Fibroblast of the conjunctiva (primary cell): ENCODE results near the gene RYR2.

Source experiments
- DNase-seq: peaks from one replicate; pipeline ENCODE4 v3.0.0-alpha.2; 2010; ENCODE audit warnings: low read depth

Gene RYR2

DNA sequence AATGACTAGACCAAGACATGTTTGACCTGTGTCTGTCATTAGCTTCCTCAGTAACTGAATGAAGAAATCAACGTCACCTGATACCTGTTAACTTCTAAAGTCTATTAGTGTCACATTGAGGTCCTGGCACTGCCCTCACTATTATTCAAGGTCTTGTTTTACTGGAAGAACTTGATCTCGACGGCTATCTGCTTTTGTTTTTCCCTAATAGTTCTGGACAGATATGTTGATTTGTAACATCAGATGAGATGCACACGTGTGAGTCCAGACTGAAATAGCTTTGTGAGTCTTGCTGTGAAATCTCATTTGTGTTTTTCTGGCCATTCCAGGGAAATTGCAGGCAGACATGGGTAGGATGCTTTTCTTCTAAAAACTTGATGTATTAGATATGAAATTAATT lies 159.2 kb downstream of the RYR2 start:
- DNase-seq: no peak

DNA sequence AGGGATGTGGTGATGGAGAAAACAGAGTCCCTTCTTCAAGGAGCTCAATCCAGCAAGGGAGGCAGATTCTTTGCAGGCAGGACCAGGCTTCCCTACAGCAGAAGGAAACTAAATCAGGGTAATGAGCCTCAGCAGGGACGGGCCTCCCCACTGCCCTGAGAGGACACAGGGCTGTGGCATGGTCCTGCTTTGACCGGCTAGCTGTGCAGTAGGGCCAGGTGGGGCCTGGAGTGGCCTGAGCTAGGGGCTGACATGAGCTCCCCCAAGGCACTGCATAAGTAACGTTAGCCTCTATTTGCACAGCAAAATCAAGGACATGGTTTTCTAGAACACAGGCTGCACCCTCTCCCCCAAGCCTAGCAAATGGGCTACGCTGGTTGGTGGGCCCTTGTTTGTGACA lies 162.9 kb downstream of the RYR2 start:
- no peak for DNase-seq

DNA sequence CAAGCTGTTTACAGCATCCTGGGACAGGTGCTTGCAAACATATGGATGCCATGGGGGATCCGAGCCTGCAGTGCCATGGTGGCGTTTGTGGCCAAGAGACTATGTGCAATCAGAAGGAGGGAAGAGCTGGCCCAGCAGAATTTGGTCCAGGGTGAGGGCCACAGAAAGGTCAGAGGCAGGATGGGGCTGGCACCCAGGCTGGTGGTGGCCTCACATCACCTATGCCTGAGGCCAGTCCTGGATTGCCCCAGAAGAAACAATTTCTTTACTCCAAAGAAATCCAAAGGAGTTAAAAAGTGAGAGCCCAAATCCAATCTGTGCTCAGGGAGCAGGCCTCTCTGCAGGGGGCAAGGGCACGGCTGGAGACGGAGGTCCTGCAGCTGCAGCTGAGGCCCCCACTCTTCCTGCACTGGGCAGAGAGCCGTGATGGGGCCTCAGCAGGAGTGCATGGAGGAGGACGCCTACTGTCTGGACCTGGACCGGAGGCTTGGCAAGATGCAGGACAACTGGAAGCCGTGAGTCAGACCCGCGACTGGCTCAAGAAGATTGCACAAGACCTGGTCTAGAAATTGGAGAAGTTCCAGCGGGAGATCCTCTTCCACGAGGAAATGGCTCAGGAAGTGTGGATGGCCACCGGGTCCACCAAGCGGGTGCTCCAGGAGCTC lies 163.5 kb downstream of the RYR2 start:
- DNase-seq: peak; percentile 4

DNA sequence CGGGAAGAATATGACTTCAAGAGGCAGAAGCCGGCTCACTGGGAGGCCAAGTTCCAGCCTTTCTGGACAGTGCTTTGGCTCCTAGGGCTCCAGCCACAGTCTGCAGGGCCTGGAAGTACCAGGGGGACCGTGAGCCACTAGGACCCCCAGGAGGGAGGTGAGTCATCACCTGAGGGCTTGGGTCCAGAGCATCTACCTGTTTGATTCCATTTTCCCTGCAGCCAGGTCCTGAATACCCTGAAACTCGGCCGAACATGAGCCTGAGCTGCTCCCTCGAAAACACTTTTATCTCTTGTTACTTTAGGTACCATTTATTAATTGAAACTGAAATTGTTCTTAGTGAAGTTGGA lies 164.1 kb downstream of the RYR2 start:
- no peak for DNase-seq

DNA sequence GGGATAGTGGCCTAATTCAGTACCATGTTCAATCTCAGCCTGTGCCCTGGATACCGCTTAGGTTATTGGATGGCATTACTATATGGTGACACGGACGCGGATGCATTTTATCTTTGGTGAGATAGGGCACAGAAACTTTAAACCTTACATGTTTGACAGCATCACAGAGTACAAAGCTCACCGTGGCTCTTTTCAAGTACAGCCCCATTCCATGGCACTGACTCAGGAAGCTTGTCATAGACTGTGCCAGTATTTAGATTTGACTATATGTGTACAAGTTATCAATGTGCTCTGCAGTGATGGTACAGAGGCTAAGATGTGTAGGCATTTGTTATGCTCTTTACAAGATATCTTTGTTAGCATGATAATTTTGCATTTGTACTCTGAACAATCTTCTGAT lies 169.0 kb downstream of the RYR2 start:
- DNase-seq: no peak

DNA sequence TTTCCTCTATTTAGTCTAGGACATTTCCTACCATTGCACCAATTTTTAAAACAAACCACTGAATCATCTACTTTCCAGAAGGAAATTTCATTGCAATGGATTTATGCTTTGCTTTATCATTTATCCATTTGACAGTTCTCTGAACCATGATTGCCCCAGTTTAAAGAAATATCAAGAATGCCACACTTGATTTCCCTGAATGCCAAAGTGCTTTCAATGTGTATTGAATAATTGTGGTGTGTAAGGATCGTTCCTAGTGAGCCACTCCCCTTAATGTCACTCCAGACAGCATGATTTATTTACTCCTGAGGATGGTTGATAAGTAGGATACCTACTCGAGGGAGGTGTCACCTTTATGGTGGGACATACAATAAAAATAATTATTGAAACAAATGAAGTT lies 169.6 kb downstream of the RYR2 start:
- no peak for DNase-seq

DNA sequence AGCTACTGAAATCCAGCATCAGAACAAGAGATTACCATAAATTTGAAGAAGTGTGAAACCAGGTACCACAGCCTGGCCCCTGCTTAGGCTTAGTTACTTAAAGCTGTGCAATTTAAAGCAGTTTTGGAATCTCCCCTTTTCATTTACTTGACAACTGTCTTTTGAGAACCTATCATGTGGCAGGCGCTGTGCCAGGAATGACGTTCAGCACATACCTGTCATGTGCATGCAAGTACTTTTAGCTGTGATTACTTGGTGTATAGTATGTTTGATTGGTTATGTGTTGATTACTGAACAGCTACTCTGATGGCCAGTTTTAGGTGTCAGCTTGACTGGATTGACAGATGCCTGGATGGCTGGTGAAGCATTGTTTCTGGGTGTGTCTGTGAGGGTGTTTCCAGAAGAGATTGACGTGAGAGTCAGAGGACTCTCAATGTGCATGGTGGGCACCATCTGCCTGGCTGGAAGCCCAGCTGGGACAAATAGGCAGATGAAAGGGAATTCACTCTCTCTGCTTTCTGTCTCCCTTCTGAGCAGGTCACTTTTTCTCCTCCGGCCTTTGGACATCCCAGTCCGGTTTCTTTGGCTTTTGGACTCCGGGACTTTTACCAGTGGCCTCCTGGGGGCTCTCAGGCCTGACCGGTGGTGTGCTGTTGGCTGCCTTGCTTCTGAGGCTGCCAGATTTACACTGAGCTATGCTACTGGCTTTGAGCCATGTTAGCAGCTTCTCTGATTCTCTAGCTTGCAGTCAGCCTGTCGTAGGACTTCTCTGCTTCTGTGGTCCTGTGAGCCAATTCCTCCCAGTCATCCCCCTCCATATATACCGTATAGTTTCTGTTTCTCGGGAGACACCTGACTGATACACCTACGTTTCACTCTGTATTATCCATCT lies 178.0 kb downstream of the RYR2 start:
- DNase-seq: no peak

DNA sequence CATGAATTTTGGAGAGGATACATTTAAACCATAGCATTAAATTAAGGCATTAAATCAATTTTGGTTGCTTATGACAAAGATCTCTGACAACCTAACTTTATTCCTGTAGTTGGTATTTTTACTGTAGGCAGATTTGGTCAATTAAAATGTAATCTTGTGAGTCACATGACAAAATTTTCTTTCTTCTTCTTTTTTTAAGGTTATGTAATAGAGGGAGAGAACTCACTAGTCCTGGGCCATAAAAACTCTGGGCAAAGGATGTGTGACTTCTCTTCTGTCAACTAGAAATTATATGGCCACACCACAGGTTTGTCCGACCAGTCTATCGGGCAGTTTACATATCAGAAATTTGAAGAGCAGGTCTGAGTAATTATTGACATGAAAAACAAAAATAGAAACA lies 181.4 kb downstream of the RYR2 start:
- DNase-seq: no peak

DNA sequence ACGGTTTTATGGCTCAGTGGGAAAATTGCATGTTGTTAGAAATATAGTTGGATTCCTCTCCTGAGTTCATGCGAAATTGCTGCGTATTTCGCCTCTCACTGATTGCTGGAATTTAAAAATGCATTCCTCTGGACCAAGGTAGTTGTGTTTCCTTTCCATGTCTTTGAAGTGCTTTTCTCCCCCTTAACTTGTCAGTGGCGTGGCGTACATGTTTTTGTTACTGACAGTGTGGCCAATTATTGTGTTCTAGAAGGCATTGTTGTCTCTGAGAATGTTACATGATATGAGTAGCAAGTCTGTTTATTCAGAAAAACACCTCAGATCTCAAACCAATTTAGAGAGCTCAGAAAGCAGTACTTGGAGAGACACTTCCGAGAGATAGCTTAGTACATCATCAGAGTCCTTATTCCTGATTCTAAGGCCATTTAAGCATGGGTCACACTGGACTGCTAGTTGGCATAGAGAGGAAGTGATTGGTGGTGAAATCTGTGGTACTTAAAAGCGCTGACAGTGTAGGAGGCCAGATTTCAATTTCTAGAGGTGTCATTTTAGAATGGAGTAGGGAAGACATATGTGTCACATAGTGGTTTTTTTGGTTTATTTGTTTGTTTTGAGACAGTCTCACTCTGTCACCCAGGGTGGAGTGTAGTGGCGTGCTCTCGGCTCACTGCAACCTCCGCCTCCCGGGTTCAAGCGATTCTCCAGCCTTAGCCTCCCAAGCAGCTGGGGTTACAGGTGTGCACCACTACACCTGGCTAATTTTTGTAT lies 184.4 kb downstream of the RYR2 start:
- no peak for DNase-seq

DNA sequence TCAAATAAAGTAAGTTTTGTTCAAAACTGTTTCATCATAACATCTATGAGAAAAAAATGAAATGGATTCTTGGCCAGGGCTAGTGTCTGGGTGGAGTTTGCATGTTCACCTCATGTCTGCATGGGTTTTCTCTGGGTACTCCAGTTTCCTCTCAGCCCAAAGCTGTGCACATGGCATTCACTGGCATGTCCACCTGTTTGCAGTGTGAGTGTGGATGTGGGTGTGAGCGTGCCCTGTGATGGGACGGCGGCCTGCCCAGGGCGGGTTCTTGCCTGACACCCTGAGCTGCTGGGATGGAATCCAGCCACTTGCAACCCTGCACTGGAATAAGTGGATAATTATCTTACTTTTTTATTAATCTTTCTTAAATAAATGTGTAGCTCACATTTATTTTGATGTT lies 185.5 kb downstream of the RYR2 start:
- no peak for DNase-seq

DNA sequence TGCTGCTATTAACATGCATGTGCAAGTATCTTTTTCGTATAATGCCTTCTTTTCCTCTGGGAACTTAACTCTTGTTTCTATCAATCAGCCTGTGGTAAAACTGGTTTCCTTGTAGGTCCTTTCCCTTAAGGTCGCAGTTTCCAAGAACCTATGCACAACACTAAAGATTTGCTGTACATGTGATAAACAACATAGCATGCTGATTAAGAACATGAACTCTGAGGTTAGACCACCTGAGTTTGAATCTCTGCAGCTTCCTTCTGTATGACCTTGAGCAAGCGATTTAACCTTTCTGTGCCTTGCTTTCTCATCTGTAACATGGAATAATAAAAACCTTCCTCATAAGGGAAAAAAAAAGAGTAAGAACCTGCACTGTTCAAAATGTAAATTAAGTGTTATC lies 186.4 kb downstream of the RYR2 start:
- DNase-seq: no peak

DNA sequence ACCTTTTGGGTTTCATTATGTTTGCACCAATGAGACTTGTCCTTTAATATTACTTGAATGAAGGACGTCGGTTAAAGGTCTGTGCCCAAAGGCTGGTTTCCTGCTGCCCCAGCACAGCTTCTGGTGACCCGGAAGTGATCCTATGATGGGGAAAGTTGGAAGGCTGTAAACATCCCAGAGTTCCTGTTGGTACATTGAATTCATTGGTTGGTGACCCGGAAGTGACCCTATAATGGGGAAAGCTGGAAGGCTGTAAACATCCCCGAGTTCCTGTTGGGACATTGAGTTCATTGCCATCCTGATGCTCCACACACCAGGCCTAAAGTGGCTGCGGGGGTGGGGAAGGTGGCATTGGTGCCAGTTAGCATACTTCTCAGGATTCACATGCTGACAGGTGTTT lies 187.3 kb downstream of the RYR2 start:
- DNase-seq: no peak

DNA sequence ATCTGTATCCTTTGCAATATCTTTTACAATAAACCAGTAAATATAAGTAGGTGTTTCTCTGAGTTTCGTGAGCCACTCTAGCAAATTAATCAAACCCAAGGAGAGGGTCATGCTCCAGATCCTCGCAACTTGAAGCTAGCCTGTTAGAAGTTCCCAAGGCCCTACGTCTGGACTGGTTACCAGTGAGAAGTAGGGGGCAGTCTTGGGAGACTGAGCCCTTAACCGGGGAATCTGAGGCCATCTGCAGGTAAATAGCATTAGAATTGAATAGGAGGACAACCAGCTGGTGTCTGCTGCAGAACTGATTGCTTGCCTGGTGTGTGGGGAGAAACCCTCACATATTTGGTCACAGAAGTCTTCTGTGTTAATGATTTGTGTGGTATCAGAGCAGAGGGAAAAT lies 190.5 kb downstream of the RYR2 start:
- no peak for DNase-seq

DNA sequence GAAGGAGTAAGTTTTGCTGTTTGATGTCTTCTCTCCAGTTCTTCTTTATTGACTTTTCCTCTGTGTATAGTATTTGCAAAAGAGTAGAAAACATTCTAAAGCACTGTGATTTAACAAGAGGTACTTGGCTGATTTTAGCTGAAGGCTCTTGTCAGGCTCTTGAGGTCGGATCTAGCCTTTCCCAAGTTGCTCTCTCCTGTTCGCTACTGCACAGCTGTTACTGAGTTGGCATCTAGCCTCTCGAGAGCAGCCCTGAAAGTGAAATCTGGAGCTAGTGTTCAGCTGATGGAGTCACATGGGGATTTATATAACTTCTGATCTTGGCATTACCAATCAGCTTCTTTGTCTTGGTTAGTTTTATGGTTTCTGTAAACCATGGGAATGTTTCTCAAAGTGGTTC lies 193.1 kb downstream of the RYR2 start:
- DNase-seq: no peak

DNA sequence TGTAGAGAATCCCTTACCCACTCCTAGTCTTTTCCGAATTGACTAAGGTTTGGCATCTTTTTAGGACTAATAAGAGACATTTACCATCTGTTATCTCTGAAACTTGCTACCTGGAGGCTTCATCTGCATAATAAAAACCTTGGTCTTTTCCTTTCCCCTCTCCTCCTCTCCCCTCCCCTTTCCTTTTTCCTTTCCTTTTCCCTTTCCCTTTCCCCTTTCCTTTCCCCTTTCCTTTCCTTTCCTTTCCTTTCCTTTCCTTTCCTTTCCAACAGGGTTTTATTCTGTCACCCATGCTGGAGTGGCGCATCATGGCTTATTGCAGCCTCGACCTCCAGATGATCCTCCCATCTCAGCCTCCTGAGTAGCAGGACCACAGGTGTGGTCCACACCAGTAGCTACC lies 195.7 kb downstream of the RYR2 start:
- no peak for DNase-seq

DNA sequence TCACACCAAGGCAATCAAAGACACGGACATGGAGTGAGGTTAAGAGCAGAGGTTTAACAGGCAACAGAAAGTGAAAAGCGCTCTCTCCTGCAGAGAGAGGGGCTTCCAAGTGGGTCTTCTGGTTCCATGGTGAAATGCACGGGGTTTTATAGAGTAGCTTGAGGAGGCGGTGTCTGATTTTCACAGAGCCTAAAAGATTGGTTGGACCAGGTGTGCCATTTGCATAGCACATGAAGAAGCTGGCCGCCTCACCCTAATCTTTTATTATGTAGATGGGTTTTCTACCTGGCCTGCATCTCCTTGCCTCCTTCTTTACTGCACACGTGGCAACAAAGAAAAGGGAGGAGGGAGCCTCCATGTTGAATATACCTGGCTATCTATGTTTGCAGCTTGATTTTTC lies 197.3 kb downstream of the RYR2 start:
- DNase-seq: no peak

DNA sequence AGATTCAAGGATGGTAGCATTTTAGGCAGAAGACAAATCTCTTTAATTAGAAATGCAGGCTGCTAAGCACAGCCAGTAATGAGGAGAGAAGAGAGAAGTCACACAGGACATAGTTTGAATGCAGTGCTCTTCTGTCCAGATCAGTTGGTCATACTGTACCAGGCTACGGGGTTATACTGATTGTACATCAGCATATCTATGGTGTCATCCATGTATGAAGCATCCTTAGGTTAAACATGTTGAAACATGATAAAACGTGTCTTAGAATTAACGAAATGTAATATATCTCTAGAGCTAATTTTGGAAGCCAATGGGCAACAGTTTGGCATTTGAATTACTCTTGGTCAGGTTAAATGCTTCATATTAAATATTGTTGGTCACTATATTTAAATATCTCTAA lies 199.1 kb downstream of the RYR2 start:
- no peak for DNase-seq

DNA sequence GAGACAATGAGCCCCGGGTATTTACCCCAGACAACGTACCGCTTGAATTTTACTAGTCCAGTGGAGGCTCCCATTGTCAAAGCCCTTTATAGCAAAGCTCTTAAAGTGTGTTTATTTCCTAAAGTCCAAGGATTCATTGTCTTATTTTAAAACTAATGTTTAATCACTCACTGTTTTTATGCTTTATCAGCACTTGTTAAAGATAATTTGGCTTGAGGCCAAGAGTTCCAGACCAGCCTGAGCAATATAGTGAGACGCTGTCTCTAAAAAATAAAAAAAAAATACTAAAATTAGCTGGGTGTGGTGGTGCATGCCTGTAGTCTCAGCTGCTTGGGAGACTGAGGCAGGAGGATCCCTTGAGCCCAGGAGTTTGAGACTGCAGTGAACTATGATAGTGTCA lies 202.8 kb downstream of the RYR2 start:
- DNase-seq: no peak

DNA sequence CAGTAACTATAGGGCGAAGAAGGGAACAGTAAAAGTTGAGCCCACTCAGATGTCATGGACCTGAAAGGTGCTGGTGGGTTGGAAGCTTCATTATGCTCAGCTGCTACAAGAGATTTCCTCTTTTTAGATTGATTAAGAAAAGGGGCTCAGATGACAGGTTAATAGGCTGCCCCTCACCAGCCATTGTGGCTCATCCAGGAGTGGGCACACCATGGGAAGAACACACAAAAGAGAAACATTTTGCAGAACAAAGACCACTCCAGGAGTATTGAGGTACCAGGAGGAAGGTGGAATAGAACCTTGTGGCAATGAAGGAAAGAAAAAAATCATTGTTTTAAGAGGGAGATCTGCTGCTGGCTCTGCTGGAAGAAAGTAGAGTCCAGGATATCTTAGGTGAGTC lies 205.5 kb downstream of the RYR2 start:
- no peak for DNase-seq

DNA sequence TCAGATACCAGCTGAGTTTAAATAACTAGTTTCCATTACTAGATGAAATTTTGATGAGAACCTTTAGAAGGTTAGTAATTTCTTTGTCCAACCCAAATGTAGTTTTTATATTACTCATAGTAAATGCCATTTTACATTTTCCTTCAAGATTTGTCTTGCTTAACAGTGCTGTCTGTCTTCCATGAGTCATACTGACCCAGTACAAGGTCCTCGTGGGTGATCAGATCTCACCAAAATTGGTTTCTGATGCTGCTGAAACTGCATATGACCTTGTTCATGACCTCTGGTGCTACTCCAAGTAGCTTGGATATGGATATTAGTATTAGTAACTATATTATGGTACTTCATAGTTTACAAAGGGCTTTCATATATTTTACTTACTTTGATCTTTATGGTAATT lies 207.1 kb downstream of the RYR2 start:
- DNase-seq: no peak

DNA sequence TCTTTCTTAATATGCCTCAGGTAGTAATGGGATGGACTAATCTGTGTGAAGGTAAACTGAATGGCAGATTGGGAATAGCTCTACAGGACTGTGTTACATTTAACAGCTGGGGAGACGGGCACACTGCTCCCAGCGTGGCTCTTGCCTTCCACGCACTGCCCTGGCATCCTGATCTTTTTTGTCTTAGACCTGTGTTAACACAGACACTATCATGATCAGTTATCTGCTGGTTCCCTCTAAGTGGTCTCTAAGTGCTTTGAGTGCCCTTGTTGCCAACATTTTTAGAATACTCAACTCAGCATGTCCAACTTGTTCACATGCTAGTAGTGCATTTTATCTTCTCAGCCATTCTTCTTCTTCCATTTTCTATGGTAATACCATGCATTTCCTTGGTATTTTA lies 208.1 kb downstream of the RYR2 start:
- no peak for DNase-seq

DNA sequence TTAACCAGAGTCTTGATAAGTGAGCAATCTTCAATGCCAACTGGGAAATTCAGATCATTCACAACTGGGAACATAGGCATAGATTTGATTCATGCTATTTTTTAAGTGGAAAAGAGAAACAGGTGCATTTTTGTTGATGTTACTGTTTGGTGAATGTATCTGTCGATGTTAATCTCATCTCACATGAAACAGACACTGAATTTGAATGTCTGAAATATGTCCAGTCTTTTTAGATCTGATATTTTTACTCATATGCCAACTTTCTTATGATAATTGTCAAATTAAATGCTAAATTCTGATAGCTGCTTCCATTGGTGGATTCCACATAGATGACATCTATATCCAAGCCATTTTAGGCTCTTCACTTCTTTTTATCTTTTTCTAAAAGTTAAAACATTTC lies 213.1 kb downstream of the RYR2 start:
- no peak for DNase-seq

DNA sequence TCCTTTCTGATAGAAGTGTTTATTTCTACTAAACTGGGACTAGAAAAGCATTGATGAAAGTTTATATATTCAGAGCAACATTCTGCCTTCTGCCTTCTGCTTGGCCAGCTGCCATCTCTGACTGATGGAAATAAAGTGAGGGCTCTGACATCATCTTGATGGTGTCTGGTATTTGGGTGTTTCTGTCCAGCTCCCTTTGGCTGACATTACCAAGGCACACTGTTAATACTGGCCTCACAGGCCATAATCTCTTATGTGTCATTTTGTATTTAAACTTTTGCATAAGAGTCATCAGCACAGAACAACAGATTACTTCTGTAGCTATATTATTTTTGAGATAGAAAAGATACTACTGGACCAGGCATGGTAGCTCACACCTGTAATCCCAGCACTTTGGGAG lies 216.9 kb downstream of the RYR2 start:
- no peak for DNase-seq
